GM21526 (cell line): ENCODE results near the gene GPC2.
"Not testable (repeated sequence)": the region's sequence is repeated elsewhere in the genome, so short reads cannot be mapped to it uniquely, and the experiment has no call there.

Experiments
- ATAC-seq: cut with Tn5 transposase; IDR thresholded peaks from one replicate; pipeline ENCODE4 v1.9.1; 2021; ENCODE audit warnings: moderate library complexity; ENCODE audit not compliant: unreplicated experiment, low FRiP score

The GPC2 gene

GRCh38 chr7:100154651-100155491 lies 22.3 kb downstream of the GPC2 start:
- ATAC-seq = no peak

- no peak for ATAC-seq
These were observed 23.3 kb downstream of the GPC2 start for GRCh38 chr7:100153708-100154535.

GRCh38 chr7:100152937-100153666 lies 24.1 kb downstream of the GPC2 start:
- ATAC-seq = no peak

GRCh38 chr7:100152404-100152803 lies 24.8 kb downstream of the GPC2 start:
- no peak for ATAC-seq

GRCh38 chr7:100148559-100149328 lies 28.4 kb downstream of the GPC2 start, which contains the start of gene LAMTOR4:
LAMTOR4 (plus strand) TSS chr7:100148918; CDS start chr7:100148973, 55 bp downstream.
- ATAC-seq = peak; percentile 96

GRCh38 chr7:100148225-100148558 lies 29.0 kb downstream of the GPC2 start:
- ATAC-seq = no peak

GRCh38 chr7:100147278-100147677 lies 29.9 kb downstream of the GPC2 start:
- no peak for ATAC-seq

- ATAC-seq = not testable (repeated sequence)
These were observed 30.8 kb downstream of the GPC2 start for GRCh38 chr7:100146350-100146749.

- ATAC-seq = no peak
These were observed 34.7 kb downstream of the GPC2 start for GRCh38 chr7:100142461-100142860.

GRCh38 chr7:100141555-100141949 lies 35.6 kb downstream of the GPC2 start:
- no peak for ATAC-seq

- no peak for ATAC-seq
These were observed 39.1 kb downstream of the GPC2 start for GRCh38 chr7:100137851-100138760.

- ATAC-seq = no peak
These were observed 44.5 kb downstream of the GPC2 start for GRCh38 chr7:100132697-100133151.

- ATAC-seq = no peak
These were observed 45.1 kb downstream of the GPC2 start for GRCh38 chr7:100132126-100132525.

- ATAC-seq = no peak
These were observed 46.4 kb downstream of the GPC2 start for GRCh38 chr7:100130608-100131453.

GRCh38 chr7:100130220-100130607 lies 47.0 kb downstream of the GPC2 start:
- not testable (repeated sequence) for ATAC-seq

GRCh38 chr7:100128637-100128963 lies 48.6 kb downstream of the GPC2 start:
- no peak for ATAC-seq

- no peak for ATAC-seq
These were observed 49.1 kb downstream of the GPC2 start for GRCh38 chr7:100127866-100128636.
